ENCODE results near the gene LYRM9. TPM values are rescaled to one million over a fixed set of nuclear protein-coding genes. Genes with fewer than 3 reads are reported as not detected.

Gene LYRM9
- total RNA-seq (7.5 TPM), polyA plus RNA-seq (10 to 100 TPM; 14.8 to 18.4 (median 15.9) TPM)

- peak within 1 kb of the TSS; percentile 76 for H3K4me3 ChIP-seq (ENCODE audit: low read depth, low read length)
- H3K27me3 ChIP-seq (ENCODE audit: control insufficient read depth, insufficient read depth, low read length) = peaks cover 22% of the 10 kb centered on the region
- Mint-ChIP-seq H3K4me3 (peak within 1 kb of the TSS; percentile 87 to 92 (median 90)), H3K9me3 (no peaks in the 10 kb centered on the region), H3K4me1 (peaks cover 0 to 31% (median 24%) of the 10 kb centered on the region in 4 donors), H3K27ac (peak within 1 kb of the TSS; percentile 1 to 80 (median 75)), H3K27me3 (peaks cover 49% of the 10 kb centered on the region), H3K36me3 (no peaks in the 10 kb centered on the region)
- no peaks in the 10 kb centered on the region for H3K36me3 ChIP-seq (ENCODE audit: control insufficient read depth, insufficient read depth, low read length)
- ATAC-seq (ENCODE audit: low read depth in 2 of 2) (peak; percentile 95 to 96), DNase-seq (peak; percentile 86 to 91 (median 89))
- no peaks in the 10 kb centered on the region for H3K9me3 ChIP-seq (ENCODE audit: control insufficient read depth in 2 of 2, low read length in 2 of 2)
- H3K27ac ChIP-seq (ENCODE audit: insufficient read depth, low read length, poor library complexity, severe bottlenecking) = no peak within 1 kb of the TSS
- H3K4me1 ChIP-seq (ENCODE audit: control insufficient read depth, insufficient read depth, low read length, poor library complexity, severe bottlenecking) = peaks cover 12% of the 10 kb centered on the region
Measured at GRCh38 chr17:27892866-27893769, at the start of gene LYRM9. TSS of gene LYRM9 (minus strand) at chr17:27893365. CDS start at chr17:27882694, 10,671 bp downstream.

DNA sequence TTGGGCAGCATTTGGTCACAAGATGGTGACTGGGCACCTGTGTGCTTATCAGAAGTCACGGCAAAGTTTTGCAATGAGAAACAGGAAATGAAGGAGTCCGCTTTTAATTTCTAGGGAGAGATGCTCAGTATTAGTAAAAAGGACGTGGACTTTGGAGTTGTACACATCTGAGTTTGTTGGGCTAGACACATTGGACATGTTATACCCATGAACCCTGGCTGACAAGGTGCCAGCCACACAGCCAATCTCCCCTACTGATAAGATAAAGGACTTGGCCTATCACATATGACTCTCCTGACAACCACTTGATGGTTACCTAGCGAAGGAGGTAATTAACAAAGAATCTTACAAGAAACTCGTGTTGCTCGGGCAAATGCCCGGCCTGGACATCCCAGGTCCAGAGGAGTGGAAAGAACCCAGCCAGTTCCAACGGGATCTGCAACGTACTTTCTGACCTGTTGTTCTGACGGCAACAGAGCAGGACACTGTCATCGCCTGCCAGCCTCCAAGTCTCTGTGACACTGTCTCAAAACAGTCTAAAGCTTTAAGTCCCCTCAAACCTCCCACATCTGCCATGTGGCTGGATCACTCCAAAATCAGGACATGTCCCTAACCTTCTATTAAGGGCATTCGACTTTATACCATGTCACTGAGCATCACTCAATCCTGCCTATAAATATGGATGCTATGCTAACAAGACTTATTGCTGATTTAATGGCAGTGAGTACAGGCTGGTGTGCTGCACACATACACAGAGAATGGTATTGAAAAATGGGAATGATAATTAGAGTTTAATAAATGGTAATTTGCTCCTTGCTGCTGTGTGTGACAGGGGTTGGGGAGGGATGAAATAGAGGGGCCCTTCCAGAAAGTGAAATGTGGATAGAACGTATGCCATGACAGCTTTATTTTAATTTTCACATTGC, 47.6 kb upstream of the LYRM9 start:
- ATAC-seq (ENCODE audit: low read depth in 2 of 2) = no peak
- Mint-ChIP-seq H3K9me3 (peaks cover 0 to 3% (median 0%) of the 10 kb centered on the region in 7 donors), H3K27ac (no peak overlapping the region)

DNA sequence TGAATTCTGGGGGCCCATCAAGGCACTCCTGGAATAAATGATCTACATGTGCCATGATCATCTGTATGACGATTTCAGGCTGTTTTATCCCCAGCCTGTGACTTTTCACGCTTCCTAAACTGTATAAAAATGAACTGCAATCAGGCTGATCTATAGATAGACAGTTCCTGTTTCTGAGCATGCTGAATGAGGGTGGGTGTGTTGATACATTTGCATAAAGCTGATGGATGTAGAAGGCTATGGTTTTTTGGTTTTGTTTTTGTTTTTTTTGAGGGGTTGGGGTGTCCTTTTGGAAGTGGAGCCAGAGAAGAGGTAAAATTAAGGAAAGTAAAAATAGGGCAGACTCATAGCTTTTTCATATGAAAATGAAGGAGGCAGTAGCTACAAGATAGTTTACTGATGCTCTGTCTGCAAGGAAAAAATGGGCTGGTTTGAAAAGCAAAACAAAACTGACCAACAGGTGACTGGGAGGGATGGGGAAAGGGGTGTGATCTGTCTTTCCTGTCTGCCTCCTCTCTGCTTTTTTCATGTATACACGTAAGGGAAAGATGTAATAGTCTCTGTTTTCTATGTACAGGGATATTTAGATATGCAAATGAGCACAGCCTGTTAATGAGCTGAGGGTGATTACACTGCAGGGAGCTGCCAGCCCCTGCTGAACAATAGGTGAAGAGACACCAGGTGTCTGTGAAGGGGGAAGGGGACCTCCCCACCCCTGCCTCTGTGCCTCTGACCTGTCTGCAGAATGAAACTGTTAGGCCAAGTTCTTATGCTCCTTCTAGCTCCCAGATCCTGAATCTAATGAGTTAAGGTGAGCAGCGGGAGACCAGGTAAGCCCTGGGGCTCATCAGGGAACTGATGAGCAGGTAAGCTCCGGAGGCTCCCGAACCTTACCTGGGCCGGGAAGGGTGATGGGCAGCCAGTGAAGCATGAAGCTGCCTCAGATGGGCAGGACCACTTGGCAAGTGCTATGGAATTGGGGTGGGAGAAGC, 46.6 kb upstream of the LYRM9 start:
- no peaks in the 10 kb centered on the region for H3K9me3 ChIP-seq (ENCODE audit: control insufficient read depth in 2 of 2, low read length in 2 of 2)
- no peak for ATAC-seq (ENCODE audit: low read depth in 2 of 2)
- H3K36me3 Mint-ChIP-seq = no peaks in the 10 kb centered on the region
- no peak overlapping the region for H3K4me3 ChIP-seq (ENCODE audit: low read depth, low read length)
- peaks cover 5% of the 10 kb centered on the region for H3K27me3 Mint-ChIP-seq
- no peak overlapping the region for H3K4me3 Mint-ChIP-seq
- peaks cover 0 to 4% (median 0%) of the 10 kb centered on the region in 7 donors for H3K9me3 Mint-ChIP-seq
- peak overlapping the region in 2 of 3 donors; percentile 8 to 72 for H3K27ac Mint-ChIP-seq
- no peaks in the 10 kb centered on the region for H3K27me3 ChIP-seq (ENCODE audit: control insufficient read depth, insufficient read depth, low read length)
- no peak for DNase-seq
- no peaks in the 10 kb centered on the region for H3K36me3 ChIP-seq (ENCODE audit: control insufficient read depth, insufficient read depth, low read length)
- no peak overlapping the region for H3K27ac ChIP-seq (ENCODE audit: insufficient read depth, low read length, poor library complexity, severe bottlenecking)
- peaks cover 0 to 2% (median 0%) of the 10 kb centered on the region in 4 donors for H3K4me1 Mint-ChIP-seq
- H3K4me1 ChIP-seq (ENCODE audit: control insufficient read depth, insufficient read depth, low read length, poor library complexity, severe bottlenecking) = no peaks in the 10 kb centered on the region

More for the DNA sequence above, 47.6 kb upstream of the LYRM9 start:
- no peak overlapping the region for H3K27ac ChIP-seq (ENCODE audit: insufficient read depth, low read length, poor library complexity, severe bottlenecking)
- H3K4me1 ChIP-seq (ENCODE audit: control insufficient read depth, insufficient read depth, low read length, poor library complexity, severe bottlenecking) = no peaks in the 10 kb centered on the region
- no peak overlapping the region for H3K4me3 ChIP-seq (ENCODE audit: low read depth, low read length)
- no peaks in the 10 kb centered on the region for H3K9me3 ChIP-seq (ENCODE audit: control insufficient read depth in 2 of 2, low read length in 2 of 2)
- H3K36me3 ChIP-seq (ENCODE audit: control insufficient read depth, insufficient read depth, low read length) = no peaks in the 10 kb centered on the region
- no peak overlapping the region for H3K4me3 Mint-ChIP-seq
- no peaks in the 10 kb centered on the region for H3K27me3 ChIP-seq (ENCODE audit: control insufficient read depth, insufficient read depth, low read length)
- H3K4me1 Mint-ChIP-seq = peaks cover 0 to 2% (median 0%) of the 10 kb centered on the region in 4 donors
- peaks cover 11% of the 10 kb centered on the region for H3K27me3 Mint-ChIP-seq
- DNase-seq = no peak
- no peaks in the 10 kb centered on the region for H3K36me3 Mint-ChIP-seq

GRCh38 chr17:27938864-27939263, 45.7 kb upstream of the LYRM9 start:
- Histone ChIP-seq H3K36me3 (ENCODE audit: control insufficient read depth, insufficient read depth, low read length) (no peaks in the 10 kb centered on the region), H3K9me3 (ENCODE audit: control insufficient read depth in 2 of 2, low read length in 2 of 2) (no peaks in the 10 kb centered on the region), H3K4me1 (ENCODE audit: control insufficient read depth, insufficient read depth, low read length, poor library complexity, severe bottlenecking) (no peaks in the 10 kb centered on the region), H3K27ac (ENCODE audit: insufficient read depth, low read length, poor library complexity, severe bottlenecking) (no peak overlapping the region), H3K27me3 (ENCODE audit: control insufficient read depth, insufficient read depth, low read length) (no peaks in the 10 kb centered on the region), H3K4me3 (ENCODE audit: low read depth, low read length) (no peak overlapping the region)
- no peak overlapping the region for H3K27ac Mint-ChIP-seq
- no peaks in the 10 kb centered on the region for H3K36me3 Mint-ChIP-seq
- no peak overlapping the region for H3K4me3 Mint-ChIP-seq
- peaks cover 5% of the 10 kb centered on the region for H3K27me3 Mint-ChIP-seq
- H3K9me3 Mint-ChIP-seq = peaks cover 0 to 4% (median 1%) of the 10 kb centered on the region in 7 donors
- H3K4me1 Mint-ChIP-seq = peaks cover 0 to 2% (median 0%) of the 10 kb centered on the region in 4 donors
- DNase-seq (no peak), ATAC-seq (ENCODE audit: low read depth in 2 of 2) (no peak)

- H3K4me1 Mint-ChIP-seq = peaks cover 0 to 2% (median 0%) of the 10 kb centered on the region in 4 donors
Measured at GRCh38 chr17:27938241-27938640, 45.1 kb upstream of the LYRM9 start.

GRCh38 chr17:27937025-27937546, 43.9 kb upstream of the LYRM9 start:
- H3K36me3 ChIP-seq (ENCODE audit: control insufficient read depth, insufficient read depth, low read length) = no peaks in the 10 kb centered on the region
- no peak overlapping the region for H3K27ac ChIP-seq (ENCODE audit: insufficient read depth, low read length, poor library complexity, severe bottlenecking)
- no peaks in the 10 kb centered on the region for H3K36me3 Mint-ChIP-seq
- peaks cover 0 to 3% of the 10 kb centered on the region in 2 experiments for H3K9me3 ChIP-seq (ENCODE audit: control insufficient read depth in 2 of 2, low read length in 2 of 2)
- DNase-seq = no peak
- H3K27me3 ChIP-seq (ENCODE audit: control insufficient read depth, insufficient read depth, low read length) = peaks cover 2% of the 10 kb centered on the region
- H3K9me3 Mint-ChIP-seq = peaks cover 0 to 8% (median 3%) of the 10 kb centered on the region in 7 donors
- H3K4me3 Mint-ChIP-seq = no peak overlapping the region
- H3K4me1 Mint-ChIP-seq = peaks cover 0 to 2% (median 0%) of the 10 kb centered on the region in 4 donors
- no peak for ATAC-seq (ENCODE audit: low read depth in 2 of 2)
- H3K4me3 ChIP-seq (ENCODE audit: low read depth, low read length) = no peak overlapping the region
- no peak overlapping the region for H3K27ac Mint-ChIP-seq
- no peaks in the 10 kb centered on the region for H3K4me1 ChIP-seq (ENCODE audit: control insufficient read depth, insufficient read depth, low read length, poor library complexity, severe bottlenecking)
- no peaks in the 10 kb centered on the region for H3K27me3 Mint-ChIP-seq

More at GRCh38 chr17:27938241-27938640, 45.1 kb upstream of the LYRM9 start:
- Histone ChIP-seq H3K4me3 (ENCODE audit: low read depth, low read length) (no peak overlapping the region), H3K27ac (ENCODE audit: insufficient read depth, low read length, poor library complexity, severe bottlenecking) (no peak overlapping the region), H3K9me3 (ENCODE audit: control insufficient read depth in 2 of 2, low read length in 2 of 2) (peaks cover 0 to 3% of the 10 kb centered on the region in 2 experiments), H3K4me1 (ENCODE audit: control insufficient read depth, insufficient read depth, low read length, poor library complexity, severe bottlenecking) (no peaks in the 10 kb centered on the region), H3K36me3 (ENCODE audit: control insufficient read depth, insufficient read depth, low read length) (no peaks in the 10 kb centered on the region), H3K27me3 (ENCODE audit: control insufficient read depth, insufficient read depth, low read length) (no peaks in the 10 kb centered on the region)
- Mint-ChIP-seq H3K9me3 (peaks cover 0 to 7% (median 3%) of the 10 kb centered on the region in 7 donors), H3K27me3 (peaks cover under 1% of the 10 kb centered on the region), H3K4me3 (no peak overlapping the region), H3K27ac (no peak overlapping the region), H3K36me3 (no peaks in the 10 kb centered on the region)
- DNase-seq = no peak
- ATAC-seq (ENCODE audit: low read depth in 2 of 2) = no peak
